GM23248 (cell line): ENCODE measurements around the gene CTIF.

ENCODE experiments used
- EZH2 ChIP-seq: fragments of 200-600 bp; sonication (generic); IDR thresholded peaks from 2 replicates; pipeline ENCODE4 v1.6.1; 2018; ENCODE audit warnings: antibody characterized with exemption, mild to moderate bottlenecking; ENCODE audit not compliant: insufficient read depth, poor library complexity, severe bottlenecking
- EZH2phosphoT487 ChIP-seq: fragments of 200-600 bp; sonication (generic); IDR thresholded peaks from 2 replicates; pipeline ENCODE4 v1.6.1; 2018; ENCODE audit warnings: antibody characterized with exemption, moderate library complexity, mild to moderate bottlenecking, low read depth; ENCODE audit not compliant: insufficient read depth

- TF ChIP-seq EZH2phosphoT487 (no peak), EZH2 (no peak)
Measured at GRCh38 chr18:48541026-48541746, 2.4 kb downstream of the CTIF start.
